NCI-H2107 (cell line): ENCODE measurements around the gene ALK.

ENCODE experiments used
- DNase-seq: peaks from one replicate; lab custom pipeline; 2025; lab: John Stamatoyannopoulos, UW

Gene ALK

DNA sequence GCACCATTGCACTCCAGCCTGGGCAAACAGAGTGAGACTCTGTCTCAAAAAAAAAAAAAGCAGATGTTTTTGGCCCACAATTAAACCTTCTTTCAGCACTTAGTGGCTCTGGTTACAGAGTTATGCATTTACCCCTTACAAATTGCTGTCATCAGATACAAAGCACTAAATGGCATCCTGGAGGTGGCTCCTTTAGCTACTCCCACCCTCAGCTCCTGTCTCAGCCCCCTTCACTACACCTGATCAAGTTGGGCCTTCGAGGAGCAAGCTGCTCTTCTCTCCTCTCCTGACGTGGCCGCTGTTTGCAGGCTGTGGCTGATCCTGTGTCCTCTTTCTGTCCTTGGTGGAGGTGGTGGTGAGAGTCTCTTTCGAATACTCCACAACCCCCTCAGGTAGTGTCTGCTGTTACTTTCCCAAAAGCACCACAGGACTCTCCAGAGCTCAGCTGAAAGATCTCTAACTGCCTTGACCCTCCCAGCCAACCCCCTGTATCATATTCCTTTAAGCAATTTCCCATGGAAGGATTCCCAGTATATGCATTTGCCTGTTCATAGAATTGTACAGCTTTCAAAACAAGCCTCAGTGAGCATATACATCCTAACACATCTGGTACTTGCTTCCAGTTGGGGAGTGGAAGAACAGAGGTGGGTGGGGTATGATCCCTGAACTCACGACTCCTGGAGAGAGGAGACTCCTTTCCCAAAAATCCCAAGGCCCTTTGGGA is 520.3 kb downstream of the ALK start:
- no peak for DNase-seq

DNA sequence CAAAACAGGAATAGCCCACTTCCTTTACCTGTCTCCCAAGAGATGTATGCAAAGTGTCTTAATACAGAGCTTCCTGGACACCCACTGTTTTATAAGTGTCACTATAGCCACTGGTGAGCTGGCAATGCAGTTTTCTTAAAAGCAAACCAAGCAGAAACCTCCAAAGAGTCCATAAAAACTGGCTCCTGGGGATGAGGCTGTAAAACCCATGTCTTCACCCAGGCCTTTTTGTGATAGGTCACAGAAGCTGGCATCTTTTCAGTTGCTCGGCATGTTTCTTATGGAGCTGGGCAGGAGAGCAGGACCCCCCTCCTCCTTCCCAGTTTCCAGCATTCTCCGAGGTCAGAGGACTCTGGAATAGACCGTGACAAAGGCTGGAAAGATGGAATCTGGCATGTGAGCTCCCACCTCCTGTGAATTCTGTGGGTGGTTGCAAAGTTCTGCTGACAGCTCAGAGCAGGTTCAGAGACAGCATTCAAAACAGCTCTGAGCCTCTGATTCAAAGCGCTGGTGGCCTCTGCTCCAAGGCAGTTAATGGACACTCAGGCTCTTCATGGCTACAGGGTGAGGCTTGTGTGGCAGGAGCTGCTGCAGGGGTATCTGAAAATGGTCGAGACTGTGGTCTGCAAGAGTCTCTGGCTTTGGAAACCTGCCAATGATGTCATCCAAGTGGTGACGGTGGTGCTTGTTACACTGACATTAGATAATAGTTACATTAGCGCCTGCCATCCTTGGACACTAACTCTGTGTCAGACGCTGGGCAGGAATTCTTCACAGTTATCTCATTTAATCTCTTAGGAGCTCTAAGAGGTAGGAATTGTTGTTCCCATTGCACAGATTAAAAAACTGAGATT is 522.8 kb downstream of the ALK start:
- DNase-seq: no peak

DNA sequence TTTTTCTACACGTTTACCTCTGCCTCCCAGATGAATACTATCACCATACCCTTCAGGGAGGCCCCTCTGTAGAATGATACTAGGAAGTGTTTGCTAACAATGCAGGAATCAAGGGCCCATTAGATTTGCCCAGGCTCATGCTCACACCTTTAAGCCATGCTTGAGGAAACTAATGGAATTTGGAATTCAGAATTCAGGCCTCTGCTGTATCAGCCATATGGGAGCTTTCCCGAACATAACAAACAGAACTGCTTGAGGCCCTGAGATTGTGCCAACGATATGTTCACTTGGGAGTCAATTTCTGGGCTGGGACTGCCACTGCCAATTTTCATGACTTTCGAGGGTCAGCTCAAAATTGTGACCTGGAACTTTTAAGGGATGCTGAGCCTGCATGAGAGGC is 523.7 kb downstream of the ALK start:
- DNase-seq: no peak

GRCh38 chr2:29397039-29397438 is 524.3 kb downstream of the ALK start:
- no peak for DNase-seq

- no peak for DNase-seq
Measured at GRCh38 chr2:29394981-29395350, 526.4 kb downstream of the ALK start.

DNA sequence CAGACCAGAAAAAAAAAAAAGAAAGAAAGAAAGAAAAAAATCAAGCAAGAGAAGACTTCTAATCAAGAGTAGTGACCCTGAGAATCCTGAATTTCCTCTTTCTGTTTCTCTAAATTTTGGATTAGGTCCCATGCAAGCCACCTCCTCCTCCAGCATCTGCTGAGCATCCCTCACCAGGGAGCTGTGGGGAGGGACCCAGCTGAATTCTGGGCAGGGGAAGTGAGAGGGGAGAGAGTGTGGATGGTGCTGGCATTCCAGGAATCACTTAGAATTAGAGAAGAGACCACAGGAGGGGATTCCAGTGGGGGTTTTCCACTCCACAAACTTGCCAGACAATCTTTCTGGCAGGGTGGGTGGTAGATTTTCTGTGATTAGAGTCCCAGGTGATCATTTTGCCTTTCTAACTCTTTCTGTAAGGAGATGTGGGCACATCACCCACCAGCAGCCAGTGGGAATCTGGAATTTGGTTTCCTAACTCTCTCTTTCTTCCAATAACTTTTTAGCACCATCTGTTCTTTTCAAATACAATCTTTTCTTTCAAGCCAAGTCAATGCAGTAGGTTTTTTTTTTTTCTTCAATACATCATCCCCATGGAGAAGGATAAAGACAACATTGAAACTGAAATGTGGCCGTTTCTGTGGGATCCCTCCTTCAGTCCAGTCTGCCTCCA is 526.9 kb downstream of the ALK start:
- DNase-seq: no peak

DNA sequence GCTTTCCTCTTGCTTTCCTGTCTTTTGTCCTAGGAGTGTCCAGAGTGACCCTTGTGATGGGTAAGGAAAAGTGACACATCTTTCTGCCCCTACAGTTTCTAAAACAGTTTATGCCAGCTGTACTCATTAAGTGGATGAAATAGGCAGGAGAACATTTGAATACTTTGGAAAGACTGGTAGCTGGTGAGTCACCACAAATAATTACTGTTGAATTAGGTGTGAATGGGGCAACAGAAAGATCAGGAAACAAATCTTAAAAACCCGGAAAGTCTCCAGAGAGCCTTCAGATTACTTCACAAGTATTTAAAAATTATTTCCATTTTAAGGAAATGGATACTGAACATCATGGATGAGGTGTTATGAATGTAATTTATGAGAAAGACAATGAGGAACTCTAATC is 527.7 kb downstream of the ALK start:
- DNase-seq: no peak

- DNase-seq: no peak
Measured at GRCh38 chr2:29392774-29393173, 528.6 kb downstream of the ALK start.

DNA sequence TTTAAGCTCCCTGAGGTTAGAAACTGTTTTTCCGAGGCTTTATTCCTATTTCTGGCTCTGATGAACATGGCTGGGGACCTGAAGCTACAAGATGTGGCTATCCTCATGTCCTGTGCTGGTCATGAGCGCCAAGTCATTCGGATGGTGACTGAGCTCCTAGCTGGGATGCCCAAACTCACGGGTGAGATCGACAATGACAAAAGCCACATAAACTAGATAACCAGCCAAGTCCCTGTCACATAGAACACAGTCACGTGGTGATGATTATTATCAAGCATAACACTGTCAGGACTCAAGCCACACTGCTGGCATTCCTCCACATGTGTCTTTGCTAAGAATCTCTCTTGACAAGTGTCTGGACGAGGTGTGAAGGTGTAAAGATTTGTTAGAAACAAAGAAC is 531.2 kb downstream of the ALK start:
- no peak for DNase-seq

GRCh38 chr2:29389686-29390085 is 531.7 kb downstream of the ALK start:
- no peak for DNase-seq

DNA sequence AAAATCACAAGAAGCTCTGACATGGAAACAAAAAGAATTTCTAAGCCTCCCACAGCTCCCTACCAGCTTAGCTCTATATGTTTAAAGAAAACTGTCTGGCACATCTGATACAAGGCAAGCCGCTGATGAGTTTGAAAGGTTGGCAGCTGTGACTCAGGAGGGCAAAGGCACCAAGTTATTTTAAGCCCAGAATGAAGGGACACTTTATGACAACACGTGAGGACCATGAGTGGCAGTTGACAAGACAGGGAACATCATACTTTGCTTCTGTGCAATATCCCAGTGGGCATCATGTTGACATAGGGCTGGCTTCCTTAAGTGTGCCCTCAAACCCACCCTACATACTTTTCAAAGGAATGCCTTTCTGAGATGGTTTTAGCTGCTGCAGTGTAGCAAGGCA is 533.3 kb downstream of the ALK start:
- no peak for DNase-seq

GRCh38 chr2:29382486-29382885 is 538.9 kb downstream of the ALK start:
- no peak for DNase-seq

- DNase-seq: no peak
Measured at GRCh38 chr2:29377788-29378187, 543.6 kb downstream of the ALK start.

DNA sequence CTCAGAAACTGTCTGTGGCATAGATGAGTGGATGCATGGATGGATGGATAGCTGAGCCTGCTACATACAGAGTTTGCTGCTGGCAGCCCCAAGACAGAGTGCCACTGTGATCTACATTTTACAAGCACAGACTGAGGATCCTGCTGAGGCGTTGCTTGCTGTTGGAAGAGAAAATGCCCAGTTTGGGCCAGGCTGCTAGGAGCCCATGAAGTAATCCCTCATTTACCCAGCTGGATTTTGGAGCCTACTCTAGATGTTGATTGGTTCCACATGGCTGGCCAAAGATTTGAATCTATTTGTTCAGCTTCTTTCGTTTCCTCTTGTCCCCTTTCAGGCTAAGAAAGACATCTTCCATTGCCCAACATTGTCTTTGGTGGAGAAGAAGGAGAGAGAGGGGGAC is 544.8 kb downstream of the ALK start:
- DNase-seq: no peak

DNA sequence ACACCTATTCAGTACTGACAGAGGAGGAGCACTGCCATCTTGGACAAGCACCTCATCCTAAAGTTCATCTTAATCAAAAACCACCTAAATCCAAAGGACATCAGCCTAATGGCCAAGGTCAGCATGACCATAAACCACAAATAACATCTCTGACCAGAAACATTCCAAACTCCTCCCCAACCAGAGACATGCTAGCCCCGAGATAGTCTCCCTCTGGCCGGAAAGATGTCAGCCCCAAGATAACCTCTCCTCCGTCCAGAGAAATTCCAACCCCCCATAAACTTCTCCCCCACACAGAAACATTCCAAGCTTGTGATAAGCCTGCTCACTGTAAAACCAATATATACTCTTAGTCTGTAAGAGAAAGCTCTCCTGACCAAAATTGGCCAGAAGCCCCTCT is 545.5 kb downstream of the ALK start:
- no peak for DNase-seq

- no peak for DNase-seq
Measured at GRCh38 chr2:29374823-29375222, 546.6 kb downstream of the ALK start.

- no peak for DNase-seq
Measured at GRCh38 chr2:29373870-29374269, 547.5 kb downstream of the ALK start.

GRCh38 chr2:29372185-29372584 is 549.2 kb downstream of the ALK start:
- DNase-seq: no peak

GRCh38 chr2:29370581-29371125 is 550.7 kb downstream of the ALK start:
- DNase-seq: no peak

DNA sequence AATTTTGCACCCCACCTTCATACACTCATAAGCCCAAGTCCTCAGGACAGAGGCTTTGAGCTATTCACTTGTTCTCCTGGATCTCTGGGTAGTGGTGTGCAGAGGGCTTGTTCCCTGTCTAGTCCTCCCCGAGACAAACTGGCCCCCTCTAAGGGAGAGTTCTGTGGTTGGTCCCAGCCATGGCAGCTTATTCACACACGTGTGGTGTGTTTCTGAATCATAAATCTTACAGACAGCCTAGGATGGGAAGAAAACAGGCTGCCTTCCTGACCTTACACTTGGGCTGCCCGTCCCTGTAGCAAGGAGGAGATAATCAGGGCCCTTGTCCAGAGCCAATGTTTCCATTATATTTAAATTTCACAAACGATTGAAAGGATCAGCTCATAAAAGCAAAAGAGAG is 551.2 kb downstream of the ALK start:
- DNase-seq: no peak

DNA sequence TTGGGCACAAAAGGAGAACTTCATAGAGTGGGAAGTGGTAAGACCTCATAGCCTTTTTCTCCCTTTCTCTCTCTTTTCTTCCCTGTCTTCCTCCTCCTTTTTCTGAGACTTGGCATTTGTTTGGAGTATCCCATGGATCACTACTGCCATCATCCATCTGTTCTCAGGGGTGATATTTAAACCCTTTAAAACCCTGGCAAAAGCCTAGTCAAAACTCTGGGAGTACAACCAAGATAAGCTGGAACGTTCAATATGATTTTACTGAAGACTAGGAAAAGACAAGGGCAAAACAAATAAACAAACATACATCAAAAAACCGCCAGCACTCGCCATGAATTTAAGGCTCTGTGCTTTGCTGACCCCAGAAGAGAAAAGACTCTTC is 552.7 kb downstream of the ALK start:
- DNase-seq: no peak

DNA sequence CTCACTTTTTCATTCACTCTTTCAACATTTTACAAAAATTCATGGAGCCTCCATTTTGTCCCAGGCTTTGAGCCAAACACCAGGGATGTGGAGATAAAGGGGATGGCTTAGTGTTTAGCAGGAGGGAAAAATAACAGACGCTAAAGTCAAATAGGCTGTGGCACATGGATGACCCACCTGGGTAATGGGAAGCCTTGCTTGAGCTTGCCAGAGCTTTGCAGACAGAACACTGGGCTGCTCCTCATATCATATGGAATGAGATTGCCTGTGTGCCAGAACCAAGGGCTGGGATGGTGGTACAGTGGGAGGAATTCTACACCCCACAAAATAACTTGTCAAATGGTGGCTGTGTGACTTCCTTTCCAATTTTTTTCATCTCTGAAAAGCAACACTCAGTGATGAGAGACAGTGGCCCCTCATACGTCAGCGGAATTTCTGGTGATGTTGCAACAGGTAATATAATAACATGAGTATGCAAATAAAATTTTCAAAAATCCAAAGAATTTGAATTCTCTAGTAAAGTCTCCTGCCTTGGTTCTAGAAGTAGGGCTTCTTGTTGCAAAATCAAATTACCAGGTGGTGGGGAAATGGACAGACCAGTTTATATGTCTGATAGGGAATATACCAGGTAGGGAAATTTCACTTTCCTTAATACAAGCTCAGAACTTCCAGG is 553.3 kb downstream of the ALK start:
- no peak for DNase-seq
